Suprapubic skin (tissue), 3 donors: ENCODE results near the gene KCNMB2.

Source experiments
- POLR2A ChIP-seq, 2 donors: fragments of 450-650 bp; IDR thresholded peaks; one replicate each; pipeline ENCODE4 v1.6.1; 2017; ENCODE audit warnings: antibody characterized with exemption in 2 of 2, mild to moderate bottlenecking in 2 of 2, moderate library complexity in 2 of 2
- TF ChIP-seq, protein P1 (sequence below), 2 donors: fragments of 200-600 bp in 1 of 2; fragments of 450-650 bp in 1 of 2; sonication (generic) in 1 of 2; IDR thresholded peaks; one replicate each; pipeline ENCODE4 v1.5.1; 2016 to 2019; ENCODE audit warnings: antibody characterized with exemption in 2 of 2, mild to moderate bottlenecking in 1 of 2, moderate library complexity in 1 of 2

DNA sequence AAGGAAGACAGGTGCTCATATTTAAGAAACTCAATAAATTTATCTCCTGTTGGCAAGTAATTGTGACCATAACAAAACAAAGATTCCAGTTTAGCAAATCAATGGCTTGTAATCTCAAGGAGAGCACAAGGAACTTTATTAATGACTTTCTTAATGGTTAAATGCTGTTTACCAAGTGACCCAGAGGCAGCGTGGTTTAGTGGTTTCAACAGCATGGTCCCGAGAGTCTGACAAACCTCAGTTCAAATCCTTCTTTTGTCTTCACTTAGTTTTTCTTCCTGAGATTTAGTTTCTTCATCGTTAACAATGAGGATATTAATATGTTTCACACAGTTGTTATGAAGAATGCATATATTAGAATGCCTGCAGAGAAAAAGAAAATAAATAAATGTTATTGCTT is 212.6 kb downstream of the KCNMB2 start:
- TF ChIP-seq, protein P1, sequence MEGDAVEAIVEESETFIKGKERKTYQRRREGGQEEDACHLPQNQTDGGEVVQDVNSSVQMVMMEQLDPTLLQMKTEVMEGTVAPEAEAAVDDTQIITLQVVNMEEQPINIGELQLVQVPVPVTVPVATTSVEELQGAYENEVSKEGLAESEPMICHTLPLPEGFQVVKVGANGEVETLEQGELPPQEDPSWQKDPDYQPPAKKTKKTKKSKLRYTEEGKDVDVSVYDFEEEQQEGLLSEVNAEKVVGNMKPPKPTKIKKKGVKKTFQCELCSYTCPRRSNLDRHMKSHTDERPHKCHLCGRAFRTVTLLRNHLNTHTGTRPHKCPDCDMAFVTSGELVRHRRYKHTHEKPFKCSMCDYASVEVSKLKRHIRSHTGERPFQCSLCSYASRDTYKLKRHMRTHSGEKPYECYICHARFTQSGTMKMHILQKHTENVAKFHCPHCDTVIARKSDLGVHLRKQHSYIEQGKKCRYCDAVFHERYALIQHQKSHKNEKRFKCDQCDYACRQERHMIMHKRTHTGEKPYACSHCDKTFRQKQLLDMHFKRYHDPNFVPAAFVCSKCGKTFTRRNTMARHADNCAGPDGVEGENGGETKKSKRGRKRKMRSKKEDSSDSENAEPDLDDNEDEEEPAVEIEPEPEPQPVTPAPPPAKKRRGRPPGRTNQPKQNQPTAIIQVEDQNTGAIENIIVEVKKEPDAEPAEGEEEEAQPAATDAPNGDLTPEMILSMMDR (IDR thresholded peaks at IDR 0.05), result no peak
- TF ChIP-seq POLR2A (IDR thresholded peaks at IDR 0.05), result no peak
